ENCODE data around the gene OR13C2. TPM values are rescaled to one million over a fixed set of nuclear protein-coding genes. Genes with fewer than 3 reads are reported as not detected.

OR13C2 gene
- total RNA-seq, 2 donors from 2014 or later, result not detected

- Mint-ChIP-seq H3K27ac (no peak overlapping the region), H3K9me3 (peaks cover 7 to 10% of the 10 kb centered on the region in 2 donors), H3K36me3 (no peaks in the 10 kb centered on the region)
- DNase-seq (ENCODE audit: low spot score in 2 of 2) (no peak), ATAC-seq (no peak)
Measured at GRCh38 chr9:104572612-104573011, 32.8 kb downstream of the OR13C2 start.

GRCh38 chr9:104568868-104569267, 36.6 kb downstream of the OR13C2 start, which contains the start of gene OR13C8:
Gene OR13C8 (plus strand): TSS chr9:104569168. CDS start chr9:104569168, 0 bp downstream.
- no peaks in the 10 kb centered on the region for H3K36me3 Mint-ChIP-seq
- no peak within 1 kb of the TSS for H3K27ac Mint-ChIP-seq
- H3K9me3 Mint-ChIP-seq, result peaks cover 7 to 10% of the 10 kb centered on the region in 2 donors
- DNase-seq (ENCODE audit: low spot score in 2 of 2) (no peak), ATAC-seq (no peak)

DNA sequence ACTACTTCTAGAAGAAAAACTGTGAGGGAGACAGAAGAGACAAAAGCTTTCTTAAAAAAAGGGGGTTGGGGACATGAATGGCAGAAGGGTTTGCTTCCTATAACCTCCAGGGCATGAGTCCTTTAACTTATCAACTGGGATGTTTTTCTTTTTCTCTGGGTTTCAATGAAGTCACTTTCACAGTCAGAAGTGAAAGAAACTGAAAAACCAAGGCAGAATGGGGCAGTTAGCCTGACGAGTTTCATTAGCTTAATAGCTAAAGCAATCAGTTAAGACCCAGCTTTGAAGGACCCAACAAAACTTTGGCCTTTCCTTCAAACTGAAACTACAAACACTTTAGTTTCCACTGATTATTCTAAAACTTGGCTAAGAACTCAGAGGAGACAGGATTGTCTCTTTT, 41.1 kb downstream of the OR13C2 start:
- H3K36me3 Mint-ChIP-seq, result no peaks in the 10 kb centered on the region

GRCh38 chr9:104556830-104557634, 48.4 kb downstream of the OR13C2 start:
- Mint-ChIP-seq H3K36me3 (peaks cover 0 to 6% of the 10 kb centered on the region in 2 donors), H3K9me3 (peaks cover 0 to 9% of the 10 kb centered on the region in 2 donors), H3K27ac (no peak overlapping the region)
- ATAC-seq (no peak), DNase-seq (ENCODE audit: low spot score in 2 of 2) (no peak)

More for the DNA sequence above, 41.1 kb downstream of the OR13C2 start:
- ATAC-seq (no peak), DNase-seq (ENCODE audit: low spot score in 2 of 2) (no peak)
- H3K9me3 Mint-ChIP-seq, result no peaks in the 10 kb centered on the region
- no peak overlapping the region for H3K27ac Mint-ChIP-seq

DNA sequence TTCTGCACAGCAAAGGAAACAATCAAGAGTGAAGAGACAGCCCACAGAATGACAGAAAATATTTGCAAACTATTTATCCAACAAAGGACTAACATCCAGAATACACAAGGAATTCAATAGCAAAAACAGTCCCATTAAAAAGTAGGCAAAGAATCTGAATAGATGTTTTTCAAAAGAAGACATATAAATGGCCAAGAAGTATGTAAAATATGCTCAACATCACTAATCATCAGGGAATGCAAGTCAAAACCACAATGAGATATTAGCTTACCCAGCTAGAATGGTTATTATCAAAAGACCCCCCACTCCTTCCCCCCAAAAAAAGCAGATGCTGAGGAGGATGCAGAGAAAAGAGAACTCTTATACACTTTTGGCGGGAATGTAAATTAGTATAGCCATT, 49.9 kb downstream of the OR13C2 start:
- ATAC-seq (no peak), DNase-seq (ENCODE audit: low spot score in 2 of 2) (no peak)
- Mint-ChIP-seq H3K9me3 (peaks cover 0 to 9% of the 10 kb centered on the region in 2 donors), H3K27ac (no peak overlapping the region), H3K36me3 (peaks cover 0 to 6% of the 10 kb centered on the region in 2 donors)

Other genes with a start within 250 kb of the OR13C2 start
- not detected for gene OR13F1, start 101.4 kb downstream of the OR13C2 start, total RNA-seq
- not detected for gene OR13C4, start 78.4 kb downstream of the OR13C2 start, total RNA-seq
- gene OR13C3, start 68.8 kb downstream of the OR13C2 start, total RNA-seq, result not detected
- not detected for gene OR13C8, start 36.5 kb downstream of the OR13C2 start, total RNA-seq
- not detected for gene OR13C5, start 6.2 kb downstream of the OR13C2 start, total RNA-seq
- gene OR13C9, start 12.6 kb upstream of the OR13C2 start, total RNA-seq, result not detected
- gene OR13D1, start 88.9 kb upstream of the OR13C2 start, total RNA-seq, result not detected
- gene NIPSNAP3A, start 142.1 kb upstream of the OR13C2 start, total RNA-seq, result 10 to 100 TPM; 15.2 to 17.4 TPM
- gene NIPSNAP3B, start 158.5 kb upstream of the OR13C2 start, total RNA-seq, result 1 to 10 TPM; 1.5 to 1.7 TPM

Measured in activated naive CD4-positive, alpha-beta T cell treated with anti-CD3 and anti-CD28 coated beads, Interleukin-2, amount 50 U/mL, for 72 hours (primary cell).